Epithelial cell of proximal tubule (primary cell): ENCODE measurements around the gene NUMB. TPM values are rescaled to one million over a fixed set of nuclear protein-coding genes. Genes with fewer than 3 reads are reported as not detected.

Source experiments
- DNase-seq: peaks from one replicate; pipeline ENCODE4 v3.0.0-alpha.2; 2011; ENCODE audit warnings: low read depth
- H3K4me3 ChIP-seq: 2 replicates; pipeline ENCODE4 v1.5.1; 2011; ENCODE audit warnings: low read depth, mild to moderate bottlenecking, low read length
- CTCF ChIP-seq: conservative IDR thresholded peaks from 2 replicates; pipeline ENCODE4 v1.5.1; 2012; ENCODE audit warnings: low read depth, mild to moderate bottlenecking, low read length
- total RNA-seq: library from RNA; depleted of rRNA; stranded (reverse); fragments of >200 nt; gene quantifications from 2 replicates; pipeline ENCODE4 v1.2.3, GENCODE V29; 2015

The NUMB gene
- total RNA-seq, 1 donor from 2014 or later, result 23.1 TPM

GRCh38 chr14:73236157-73236556, 222.2 kb downstream of the NUMB start:
- H3K4me3 ChIP-seq, result no peak overlapping the region
- DNase-seq, result no peak
- no peak for TF ChIP-seq CTCF

- no peak overlapping the region for H3K4me3 ChIP-seq
- DNase-seq, result no peak
- no peak for TF ChIP-seq CTCF
These were observed 222.7 kb downstream of the NUMB start for GRCh38 chr14:73235531-73236155.

GRCh38 chr14:73234586-73235394, 223.6 kb downstream of the NUMB start:
- no peak for DNase-seq
- H3K4me3 ChIP-seq, result no peak overlapping the region
- TF ChIP-seq CTCF, result no peak

- TF ChIP-seq CTCF, result no peak
- DNase-seq, result no peak
- H3K4me3 ChIP-seq, result no peak overlapping the region
These were observed 224.3 kb downstream of the NUMB start for GRCh38 chr14:73234029-73234428.

- TF ChIP-seq CTCF, result no peak
- H3K4me3 ChIP-seq, result no peak overlapping the region
- no peak for DNase-seq
These were observed 224.8 kb downstream of the NUMB start for GRCh38 chr14:73233564-73233963.

GRCh38 chr14:73232984-73233383, 225.4 kb downstream of the NUMB start:
- no peak for DNase-seq
- no peak for TF ChIP-seq CTCF
- H3K4me3 ChIP-seq, result no peak overlapping the region
